ENCODE data around the gene VWA2. TPM values are rescaled to one million over a fixed set of nuclear protein-coding genes. Genes with fewer than 3 reads are reported as not detected.

VWA2 gene
- polyA plus RNA-seq, 1 of the 3 experiments (the other 2 are of a cell fraction) = not detected

GRCh38 chr10:114271779-114272167 is 32.7 kb downstream of the VWA2 start (continued):
- TF ChIP-seq NRF1 (IDR thresholded peaks at IDR 0.05; ENCODE audit: low read depth, low read length) = no peak
- TF ChIP-seq POLR2AphosphoS5 (IDR thresholded peaks at IDR 0.05; ENCODE audit: low read depth, low read length) = peak; percentile 72; the same call in 1 of the 2 replicates
- peak; percentile 35; the same call in 1 of the 2 replicates for TF ChIP-seq REST (IDR thresholded peaks at IDR 0.05; ENCODE audit: low read depth, low read length)
- peak; percentile 99 for TF ChIP-seq FOSL2 (IDR thresholded peaks at IDR 0.05; ENCODE audit: borderline replicate concordance, low read depth)
- TF ChIP-seq GABPA (IDR thresholded peaks at IDR 0.05; ENCODE audit: low read depth) = no peak
- TF ChIP-seq ZBTB33 (IDR thresholded peaks at IDR 0.05; ENCODE audit: borderline replicate concordance, low read depth) = no peak; the same call in 1 of the 2 replicates
- TF ChIP-seq TCF12 (IDR thresholded peaks at IDR 0.05) = peak; percentile 97

DNA sequence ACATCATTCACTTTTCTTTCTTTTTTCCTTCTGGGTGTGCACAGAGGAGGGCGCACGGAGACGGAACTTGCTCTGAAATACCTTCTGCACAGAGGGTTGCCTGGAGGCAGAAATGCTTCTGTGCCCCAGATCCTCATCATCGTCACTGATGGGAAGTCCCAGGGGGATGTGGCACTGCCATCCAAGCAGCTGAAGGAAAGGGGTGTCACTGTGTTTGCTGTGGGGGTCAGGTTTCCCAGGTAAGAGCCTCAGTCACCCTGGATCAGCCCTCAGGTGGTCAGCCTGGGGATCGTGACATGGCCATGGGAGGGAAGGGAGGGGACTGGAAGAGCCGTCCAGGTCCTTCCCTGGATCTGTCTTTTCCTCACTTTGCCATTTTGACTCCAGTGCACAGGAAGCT is 33.6 kb downstream of the VWA2 start:
- Histone ChIP-seq H3K9ac (no peak overlapping the region), H3K9me2 (no peaks in the 10 kb centered on the region), H3K27ac (ENCODE audit: low read depth in 2 of 2, low read length in 1 of 2) (no peak overlapping the region), H2AFZ (ENCODE audit: low read depth) (no peak overlapping the region), H3K4me2 (no peak overlapping the region), H3F3A (replicated peaks; ENCODE audit: insufficient read depth) (peaks cover 12% of the 10 kb centered on the region), H3K36me3 (replicated peaks in 1 of 2; ENCODE audit: control insufficient read depth in 1 of 2, insufficient read depth in 2 of 2, low read length in 1 of 2) (no peaks in the 10 kb centered on the region), H3K4me1 (ENCODE audit: control insufficient read depth in 1 of 2, insufficient read depth in 2 of 2, low read depth in 1 of 2, low read length in 1 of 2) (peaks cover 0 to 6% of the 10 kb centered on the region in 2 experiments; a peak in 1 of 4 replicates), H3K79me2 (ENCODE audit: insufficient read depth) (no peaks in the 10 kb centered on the region), H3K4me3 (ENCODE audit: low read depth in 2 of 2, low read length in 1 of 2) (no peak overlapping the region), H3K9me3 (no peaks in the 10 kb centered on the region), H3K27me3 (ENCODE audit: insufficient read depth) (no peaks in the 10 kb centered on the region), H4K20me1 (ENCODE audit: insufficient read depth) (no peaks in the 10 kb centered on the region)
- POLR2A ChIA-PET = no interaction called here
- DNase-seq = no peak
- 90% methylated on average over 6 of the region's 6 CpGs for WGBS (ENCODE audit: low lambda C conversion rate)
- CTCF ChIA-PET = no interaction called here
- TF ChIP-seq FOSL2 (IDR thresholded peaks at IDR 0.05; ENCODE audit: borderline replicate concordance, low read depth) = no peak
- no peak for TF ChIP-seq SIN3A (IDR thresholded peaks at IDR 0.05; ENCODE audit: borderline replicate concordance, low read depth, low read length)
- no peak for TF ChIP-seq EZH2phosphoT487 (IDR thresholded peaks at IDR 0.05; ENCODE audit: borderline replicate concordance, low read depth)
- TF ChIP-seq ZBTB33 (IDR thresholded peaks at IDR 0.05; ENCODE audit: borderline replicate concordance, low read depth) = no peak
- no peak for TF ChIP-seq RCOR1 (IDR thresholded peaks at IDR 0.05; ENCODE audit: low read length)
- no peak for TF ChIP-seq SMC3 (IDR thresholded peaks at IDR 0.05; ENCODE audit: low read depth, low read length)
- TF ChIP-seq CHD2 (IDR thresholded peaks at IDR 0.05; ENCODE audit: low read length, partially characterized antibody) = no peak
- no peak for TF ChIP-seq NFIC (IDR thresholded peaks at IDR 0.05; ENCODE audit: borderline replicate concordance)
- no peak for TF ChIP-seq CTCF (IDR thresholded peaks at IDR 0.05)
- no peak for TF ChIP-seq RAD21 (IDR thresholded peaks at IDR 0.05; ENCODE audit: low read length)
- no peak for TF ChIP-seq EP300 (IDR thresholded peaks at IDR 0.05; ENCODE audit: borderline replicate concordance in 1 of 2, low read depth in 1 of 2, low read length in 1 of 2)
- no peak for TF ChIP-seq REST (IDR thresholded peaks at IDR 0.05; ENCODE audit: low read depth, low read length)
- TF ChIP-seq POLR2AphosphoS5 (IDR thresholded peaks at IDR 0.05; ENCODE audit: low read depth, low read length) = no peak
- TF ChIP-seq MEF2A (IDR thresholded peaks at IDR 0.05; ENCODE audit: borderline replicate concordance, low read depth) = no peak

Measured in SK-N-SH (cell line).